ENCODE measurements around the gene C10orf95.

Gene C10orf95

DNA sequence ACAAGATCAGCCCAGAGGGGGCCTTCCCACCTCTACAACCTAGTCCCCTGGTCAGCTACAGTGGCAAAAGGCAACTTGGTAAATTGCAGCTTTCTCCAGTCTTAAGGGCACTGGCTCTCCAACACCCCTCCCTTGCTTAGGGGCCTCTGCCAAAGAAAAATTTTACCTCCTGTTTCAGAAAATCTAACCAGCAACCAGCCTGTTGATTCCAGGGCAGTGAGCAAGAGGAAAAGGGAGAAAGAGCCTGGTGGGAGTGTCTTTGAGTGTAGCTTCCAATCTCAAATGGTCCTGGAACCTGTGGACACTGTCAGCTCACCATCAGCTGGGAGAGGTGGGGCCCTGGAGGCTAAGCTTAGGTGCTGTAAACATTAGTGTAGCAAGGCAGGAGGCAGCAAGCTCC, 28.3 kb upstream of the C10orf95 start:
- no peak for DNase-seq (ENCODE audit: extremely low read depth, insufficient read length)
- Histone ChIP-seq H3K27me3 (replicated peaks; ENCODE audit: control insufficient read depth, insufficient read depth, low read length) (no peaks in the 10 kb centered on the region), H3K4me3 (replicated peaks; ENCODE audit: low read depth, low read length) (no peak overlapping the region), H3K36me3 (ENCODE audit: control insufficient read depth, insufficient read depth, low read length) (peaks cover 34% of the 10 kb centered on the region)
- TF ChIP-seq CTCF (IDR thresholded peaks at IDR 0.05; ENCODE audit: insufficient read depth, low read length, poor library complexity, severe bottlenecking): no peak

- DNase-seq (ENCODE audit: extremely low read depth, insufficient read length): no peak
- no peak for TF ChIP-seq CTCF (IDR thresholded peaks at IDR 0.05; ENCODE audit: insufficient read depth, low read length, poor library complexity, severe bottlenecking)
- H3K27me3 ChIP-seq (replicated peaks; ENCODE audit: control insufficient read depth, insufficient read depth, low read length): no peaks in the 10 kb centered on the region
- H3K36me3 ChIP-seq (ENCODE audit: control insufficient read depth, insufficient read depth, low read length): peaks cover 17% of the 10 kb centered on the region
- no peak overlapping the region for H3K4me3 ChIP-seq (replicated peaks; ENCODE audit: low read depth, low read length)
These were observed 25.3 kb upstream of the C10orf95 start for GRCh38 chr10:102476466-102477141.

DNA sequence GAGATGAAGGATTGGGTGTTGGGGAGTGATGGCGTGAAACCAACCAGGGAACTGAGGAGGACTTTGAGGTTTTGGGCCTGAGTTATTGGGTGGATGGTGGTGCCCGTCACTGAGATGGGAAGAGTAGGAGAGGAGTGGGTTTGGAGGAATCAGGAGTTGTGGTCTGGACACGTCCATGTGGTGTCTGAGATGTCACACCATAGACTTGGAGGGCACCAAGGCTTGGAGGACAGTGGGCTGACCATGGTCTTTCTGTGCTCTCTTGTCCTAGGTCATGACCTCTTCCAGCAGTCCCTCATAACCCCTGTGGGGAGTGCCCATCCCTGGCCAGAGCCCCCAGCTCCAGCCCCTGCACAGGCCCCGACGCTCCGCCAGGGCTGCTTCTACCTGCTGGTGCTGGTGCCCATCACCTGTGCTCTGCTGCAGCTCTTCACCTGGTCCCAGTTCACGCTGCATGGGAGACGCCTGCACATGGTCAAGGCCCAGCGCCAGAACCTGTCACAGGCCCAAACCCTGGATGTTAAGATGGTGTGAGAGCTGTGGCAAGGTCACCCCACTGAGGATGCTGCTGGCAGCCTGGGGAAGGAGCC, 24.2 kb upstream of the C10orf95 start:
- peaks cover 11% of the 10 kb centered on the region for H3K36me3 ChIP-seq (ENCODE audit: control insufficient read depth, insufficient read depth, low read length)
- H3K4me3 ChIP-seq (replicated peaks; ENCODE audit: low read depth, low read length): no peak overlapping the region
- no peak for TF ChIP-seq CTCF (IDR thresholded peaks at IDR 0.05; ENCODE audit: insufficient read depth, low read length, poor library complexity, severe bottlenecking)
- no peak for DNase-seq (ENCODE audit: extremely low read depth, insufficient read length)
- H3K27me3 ChIP-seq (replicated peaks; ENCODE audit: control insufficient read depth, insufficient read depth, low read length): no peaks in the 10 kb centered on the region

GRCh38 chr10:102473445-102474331, 22.3 kb upstream of the C10orf95 start:
- TF ChIP-seq CTCF (IDR thresholded peaks at IDR 0.05; ENCODE audit: insufficient read depth, low read length, poor library complexity, severe bottlenecking): no peak
- H3K4me3 ChIP-seq (replicated peaks; ENCODE audit: low read depth, low read length): no peak overlapping the region
- no peaks in the 10 kb centered on the region for H3K27me3 ChIP-seq (replicated peaks; ENCODE audit: control insufficient read depth, insufficient read depth, low read length)
- peaks cover 4% of the 10 kb centered on the region for H3K36me3 ChIP-seq (ENCODE audit: control insufficient read depth, insufficient read depth, low read length)
- no peak for DNase-seq (ENCODE audit: extremely low read depth, insufficient read length)

DNA sequence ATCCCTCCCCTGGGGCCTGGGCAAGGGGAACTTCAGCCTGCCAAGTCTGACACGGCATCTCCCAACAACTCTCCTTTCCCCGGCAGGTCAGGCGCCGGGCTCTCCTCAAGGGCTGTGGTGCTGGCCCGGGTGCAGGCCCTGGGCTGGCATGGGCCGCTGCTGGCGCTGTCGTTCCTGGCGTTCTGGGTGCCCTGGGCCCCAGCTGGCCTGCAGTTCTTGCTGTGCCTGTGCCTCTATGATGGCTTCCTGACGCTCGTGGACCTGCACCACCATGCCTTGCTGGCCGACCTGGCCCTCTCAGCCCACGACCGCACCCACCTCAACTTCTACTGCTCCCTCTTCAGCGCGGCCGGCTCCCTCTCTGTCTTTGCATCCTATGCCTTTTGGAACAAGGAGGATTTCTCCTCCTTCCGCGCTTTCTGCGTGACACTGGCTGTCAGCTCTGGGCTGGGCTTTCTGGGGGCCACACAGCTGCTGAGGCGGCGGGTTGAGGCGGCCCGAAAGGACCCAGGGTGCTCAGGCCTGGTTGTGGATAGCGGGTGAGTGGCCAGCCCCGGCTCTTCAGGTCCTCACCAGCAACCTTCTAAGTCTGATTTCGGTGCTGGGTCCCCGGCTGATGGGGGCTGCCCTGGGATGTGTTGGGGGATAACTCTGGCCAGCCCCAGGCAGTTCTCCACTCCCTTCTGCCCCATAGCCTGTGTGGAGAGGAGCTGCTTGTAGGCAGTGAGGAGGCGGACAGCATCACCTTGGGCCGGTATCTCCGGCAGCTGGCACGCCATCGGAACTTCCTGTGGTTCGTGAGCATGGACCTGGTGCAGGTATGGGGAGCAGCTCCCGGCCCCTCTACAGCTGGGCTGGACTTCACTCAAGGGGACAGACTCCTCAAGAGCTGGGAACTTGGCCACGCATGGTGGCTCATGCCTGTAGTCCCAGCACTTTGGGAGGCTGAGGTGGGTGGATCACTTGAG, 19.5 kb upstream of the C10orf95 start:
- no peak for TF ChIP-seq CTCF (IDR thresholded peaks at IDR 0.05; ENCODE audit: insufficient read depth, low read length, poor library complexity, severe bottlenecking)
- H3K27me3 ChIP-seq (replicated peaks; ENCODE audit: control insufficient read depth, insufficient read depth, low read length): no peaks in the 10 kb centered on the region
- no peaks in the 10 kb centered on the region; the same call in none of the 2 replicates for H3K36me3 ChIP-seq (ENCODE audit: control insufficient read depth, insufficient read depth, low read length)

More for the DNA sequence above, 19.5 kb upstream of the C10orf95 start:
- DNase-seq (ENCODE audit: extremely low read depth, insufficient read length): no peak
- H3K4me3 ChIP-seq (replicated peaks; ENCODE audit: low read depth, low read length): no peak overlapping the region

All from GM06990 (cell line).